Stimulated activated CD4-positive, alpha-beta T cell treated with anti-CD3 and anti-CD28 coated beads, Interleukin-2, amount 100 ng/mL, for 4 hours (primary cell): ENCODE results near the gene TRMT2A.
A peak's percentile ranks its signal among the peaks of the same experiment; 100 is the strongest.

Experiments
- DNase-seq: peaks from one replicate; pipeline ENCODE4 v3.0.0-alpha.2; 2020; ENCODE audit warnings: low read depth

Gene TRMT2A

GRCh38 chr22:20118300-20119020, 1.4 kb upstream of the TRMT2A start:
- DNase-seq: no peak

- DNase-seq: peak; percentile 81
Measured at GRCh38 chr22:20117633-20118299, 740 bp upstream of the TRMT2A start.

- no peak for DNase-seq
Measured at GRCh38 chr22:20116376-20116950, 563 bp downstream of the TRMT2A start.

GRCh38 chr22:20115691-20116375, 1.2 kb downstream of the TRMT2A start, which contains the start of gene RANBP1:
Gene RANBP1 (plus strand): TSS chr22:20116104. CDS start chr22:20116185, 81 bp downstream.
- DNase-seq: no peak

- no peak for DNase-seq
Measured at GRCh38 chr22:20114506-20115475, 2.2 kb downstream of the TRMT2A start.

- DNase-seq: no peak
Measured at GRCh38 chr22:20113551-20114310, 3.3 kb downstream of the TRMT2A start.

GRCh38 chr22:20112623-20113511, 4.2 kb downstream of the TRMT2A start:
- DNase-seq: no peak

- no peak for DNase-seq
Measured at GRCh38 chr22:20111689-20112622, 5.1 kb downstream of the TRMT2A start.

- DNase-seq: no peak
Measured at GRCh38 chr22:20111045-20111688, 5.9 kb downstream of the TRMT2A start.

- DNase-seq: no peak
Measured at GRCh38 chr22:20110359-20110985, 6.6 kb downstream of the TRMT2A start.

GRCh38 chr22:20109411-20110358, 7.3 kb downstream of the TRMT2A start:
- DNase-seq: no peak

- DNase-seq: no peak
Measured at GRCh38 chr22:20108757-20109230, 8.2 kb downstream of the TRMT2A start.

- DNase-seq: no peak
Measured at GRCh38 chr22:20107951-20108756, 8.9 kb downstream of the TRMT2A start.

GRCh38 chr22:20107471-20107901, 9.5 kb downstream of the TRMT2A start:
- DNase-seq: no peak

GRCh38 chr22:20106849-20107237, 10.2 kb downstream of the TRMT2A start:
- no peak for DNase-seq
